Activated CD8-positive, alpha-beta memory T cell treated with anti-CD3 and anti-CD28 coated beads for 48 hours (primary cell): ENCODE measurements around the gene TMEM273.
"Not testable (repeated sequence)": the region's sequence is repeated elsewhere in the genome, so short reads cannot be mapped to it uniquely, and the experiment has no call there.

ENCODE experiments used
- DNase-seq, 3 experiments: peaks; one replicate each; pipeline ENCODE4 v3.0.0-alpha.2; 2020; ENCODE audit warnings: low read depth in 2 of 3, low spot score in 2 of 3

Gene TMEM273

GRCh38 chr10:49205206-49205605 is 17.0 kb upstream of the TMEM273 start:
- no peak for DNase-seq

GRCh38 chr10:49204119-49204518 is 15.9 kb upstream of the TMEM273 start:
- DNase-seq = no peak

- DNase-seq = no peak
Measured at GRCh38 chr10:49202266-49202665, 14.1 kb upstream of the TMEM273 start.

GRCh38 chr10:49200854-49201253 is 12.7 kb upstream of the TMEM273 start:
- no peak for DNase-seq

GRCh38 chr10:49197171-49197570 is 9.0 kb upstream of the TMEM273 start:
- DNase-seq = no peak

GRCh38 chr10:49195864-49196263 is 7.7 kb upstream of the TMEM273 start:
- not testable (repeated sequence) for DNase-seq

GRCh38 chr10:49194212-49194920 is 6.2 kb upstream of the TMEM273 start:
- DNase-seq = no peak

- DNase-seq = no peak
Measured at GRCh38 chr10:49191349-49191748, 3.2 kb upstream of the TMEM273 start.

- DNase-seq = no peak
Measured at GRCh38 chr10:49189422-49189821, 1.2 kb upstream of the TMEM273 start.

- DNase-seq = no peak
Measured at GRCh38 chr10:49187044-49187484, 1.1 kb downstream of the TMEM273 start.

- DNase-seq = no peak
Measured at GRCh38 chr10:49186613-49187012, 1.6 kb downstream of the TMEM273 start.

GRCh38 chr10:49185213-49185612 is 3.0 kb downstream of the TMEM273 start:
- DNase-seq = no peak

GRCh38 chr10:49184642-49185111 is 3.5 kb downstream of the TMEM273 start:
- no peak for DNase-seq

- no peak for DNase-seq
Measured at GRCh38 chr10:49183596-49184542, 4.3 kb downstream of the TMEM273 start.

- DNase-seq = no peak
Measured at GRCh38 chr10:49182776-49183175, 5.4 kb downstream of the TMEM273 start.

GRCh38 chr10:49180444-49180860 is 7.7 kb downstream of the TMEM273 start:
- no peak for DNase-seq

- no peak for DNase-seq
Measured at GRCh38 chr10:49179699-49180443, 8.3 kb downstream of the TMEM273 start.

- DNase-seq = no peak
Measured at GRCh38 chr10:49178489-49179471, 9.4 kb downstream of the TMEM273 start.

GRCh38 chr10:49177391-49178355 is 10.5 kb downstream of the TMEM273 start:
- DNase-seq = peak in 2 of 3 experiments; percentile 50 to 58
